Parathyroid adenoma (tissue), 2 donors: ENCODE measurements around the gene CCDC159.

Experiments
- H2AFZ ChIP-seq: fragments of 300-600 bp; sonication (generic); one replicate; pipeline ENCODE4 v1.7.0; 2017; ENCODE audit warnings: antibody characterized with exemption, mild to moderate bottlenecking
- H3K27ac ChIP-seq: fragments of 300-600 bp; sonication (generic); one replicate; pipeline ENCODE4 v1.7.0; 2017
- H3K27me3 ChIP-seq: fragments of 300-600 bp; sonication (generic); one replicate; pipeline ENCODE4 v1.7.0; 2017; ENCODE audit warnings: low read length; ENCODE audit not compliant: control insufficient read depth, insufficient read depth
- H3K36me3 ChIP-seq: fragments of 300-600 bp; sonication (generic); one replicate; pipeline ENCODE4 v1.7.0; 2017; ENCODE audit warnings: low read length; ENCODE audit not compliant: control insufficient read depth, insufficient read depth
- H3K4me1 ChIP-seq: fragments of 300-600 bp; sonication (generic); one replicate; pipeline ENCODE4 v1.7.0; 2017; ENCODE audit warnings: control low read depth
- H3K4me2 ChIP-seq: fragments of 300-600 bp; sonication (generic); one replicate; pipeline ENCODE4 v1.7.0; 2017; ENCODE audit warnings: low read length
- H3K4me3 ChIP-seq: fragments of 300-600 bp; sonication (generic); one replicate; pipeline ENCODE4 v1.7.0; 2017; ENCODE audit warnings: low read depth, low read length
- H3K79me2 ChIP-seq: fragments of 300-600 bp; sonication (generic); one replicate; pipeline ENCODE4 v1.7.0; 2017; ENCODE audit warnings: control low read depth
- H3K9ac ChIP-seq: fragments of 300-600 bp; sonication (generic); one replicate; pipeline ENCODE4 v1.7.0; 2017; ENCODE audit warnings: mild to moderate bottlenecking
- H3K9me3 ChIP-seq: fragments of 300-600 bp; sonication (generic); one replicate; pipeline ENCODE4 v1.7.0; 2017; ENCODE audit warnings: low read length; ENCODE audit not compliant: control insufficient read depth
- TF ChIP-seq, protein P1 (sequence below): fragments of 300-600 bp; sonication (generic); IDR thresholded peaks from one replicate; pipeline ENCODE4 v1.7.0; 2017; ENCODE audit warnings: antibody characterized with exemption, mild to moderate bottlenecking
- donor health status: primary hyperparathyroidism.

The CCDC159 gene, protein sequence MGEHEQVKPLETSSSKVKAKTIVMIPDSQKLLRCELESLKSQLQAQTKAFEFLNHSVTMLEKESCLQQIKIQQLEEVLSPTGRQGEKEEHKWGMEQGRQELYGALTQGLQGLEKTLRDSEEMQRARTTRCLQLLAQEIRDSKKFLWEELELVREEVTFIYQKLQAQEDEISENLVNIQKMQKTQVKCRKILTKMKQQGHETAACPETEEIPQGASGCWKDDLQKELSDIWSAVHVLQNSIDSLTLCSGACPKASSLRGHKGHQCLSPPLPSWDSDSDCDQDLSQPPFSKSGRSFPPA

GRCh38 chr19:11346104-11346940 lies at the start of gene CCDC159, which contains the start of gene TMEM205:
Gene CCDC159, plus strand, starts transcription at chr19:11346519. Its CDS starts 88 bp downstream, at chr19:11346607.
Gene TMEM205, minus strand, starts transcription at chr19:11346268. Its CDS starts 649 bp downstream, at chr19:11345619.
- H3K27ac ChIP-seq, result peak within 1 kb of the TSS; percentile 70
- peaks cover 19% of the 10 kb centered on the region for H3K4me1 ChIP-seq
- no peaks in the 10 kb centered on the region for H3K27me3 ChIP-seq
- no peak within 1 kb of the TSS for H3K9ac ChIP-seq
- no peaks in the 10 kb centered on the region for H3K9me3 ChIP-seq
- H2AFZ ChIP-seq, result peak within 1 kb of the TSS; percentile 91
- TF ChIP-seq, protein P1, sequence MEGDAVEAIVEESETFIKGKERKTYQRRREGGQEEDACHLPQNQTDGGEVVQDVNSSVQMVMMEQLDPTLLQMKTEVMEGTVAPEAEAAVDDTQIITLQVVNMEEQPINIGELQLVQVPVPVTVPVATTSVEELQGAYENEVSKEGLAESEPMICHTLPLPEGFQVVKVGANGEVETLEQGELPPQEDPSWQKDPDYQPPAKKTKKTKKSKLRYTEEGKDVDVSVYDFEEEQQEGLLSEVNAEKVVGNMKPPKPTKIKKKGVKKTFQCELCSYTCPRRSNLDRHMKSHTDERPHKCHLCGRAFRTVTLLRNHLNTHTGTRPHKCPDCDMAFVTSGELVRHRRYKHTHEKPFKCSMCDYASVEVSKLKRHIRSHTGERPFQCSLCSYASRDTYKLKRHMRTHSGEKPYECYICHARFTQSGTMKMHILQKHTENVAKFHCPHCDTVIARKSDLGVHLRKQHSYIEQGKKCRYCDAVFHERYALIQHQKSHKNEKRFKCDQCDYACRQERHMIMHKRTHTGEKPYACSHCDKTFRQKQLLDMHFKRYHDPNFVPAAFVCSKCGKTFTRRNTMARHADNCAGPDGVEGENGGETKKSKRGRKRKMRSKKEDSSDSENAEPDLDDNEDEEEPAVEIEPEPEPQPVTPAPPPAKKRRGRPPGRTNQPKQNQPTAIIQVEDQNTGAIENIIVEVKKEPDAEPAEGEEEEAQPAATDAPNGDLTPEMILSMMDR, result no peak
- no peaks in the 10 kb centered on the region for H3K36me3 ChIP-seq
- peak within 1 kb of the TSS; percentile 97 for H3K4me3 ChIP-seq
- peak within 1 kb of the TSS; percentile 97 for H3K4me2 ChIP-seq
- no peaks in the 10 kb centered on the region for H3K79me2 ChIP-seq

DNA sequence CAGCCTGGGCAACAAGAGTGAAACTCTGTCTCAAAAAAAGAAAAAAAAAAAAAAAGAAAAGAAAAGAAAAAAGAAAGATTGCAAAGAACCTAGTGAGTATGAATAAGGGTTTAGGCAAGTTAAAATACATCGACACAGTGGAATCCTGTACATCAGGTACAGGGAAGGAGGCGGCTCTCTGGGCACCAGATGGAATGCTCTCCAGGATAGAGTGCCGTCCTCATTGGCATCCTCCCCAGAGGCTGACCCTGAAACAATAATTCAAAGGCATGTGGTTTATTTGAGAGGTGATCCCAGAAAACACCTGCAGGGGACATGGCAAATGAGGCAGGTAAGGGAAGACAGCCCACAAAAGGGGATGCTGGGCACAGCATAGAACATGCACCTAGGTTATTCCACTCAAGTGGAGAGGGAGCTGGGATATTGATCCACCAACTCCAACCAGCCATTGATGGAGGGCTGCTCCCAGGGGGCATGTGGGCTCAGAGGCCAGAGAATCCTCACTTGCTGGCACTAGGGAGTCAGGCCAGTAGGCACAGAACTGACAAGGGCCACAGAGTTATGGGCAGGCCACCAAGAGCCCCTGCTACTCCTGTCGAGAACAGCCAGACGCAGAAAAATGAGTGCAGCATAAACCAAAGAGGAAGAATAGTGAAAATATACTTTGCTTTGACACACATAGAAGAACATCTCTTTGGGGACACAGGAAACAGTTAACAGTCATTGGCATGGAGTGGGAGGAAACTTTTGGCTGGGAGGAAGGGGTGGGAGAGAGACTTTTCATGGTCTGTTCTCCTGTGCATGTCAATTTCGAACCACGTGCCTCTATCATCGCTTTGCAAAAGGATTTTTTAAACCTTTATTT lies 46.1 kb upstream of the CCDC159 start:
- Histone ChIP-seq H3K9ac (no peak overlapping the region), H3K4me3 (no peak overlapping the region), H2AFZ (no peak overlapping the region), H3K4me2 (no peak overlapping the region), H3K79me2 (no peaks in the 10 kb centered on the region), H3K4me1 (no peaks in the 10 kb centered on the region), H3K27ac (no peak overlapping the region), H3K27me3 (no peaks in the 10 kb centered on the region), H3K36me3 (no peaks in the 10 kb centered on the region), H3K9me3 (no peaks in the 10 kb centered on the region)
- TF ChIP-seq, protein P1, result no peak

GRCh38 chr19:11300811-11301120 lies 45.6 kb upstream of the CCDC159 start:
- no peak overlapping the region for H3K27ac ChIP-seq
- no peaks in the 10 kb centered on the region for H3K9me3 ChIP-seq
- H3K79me2 ChIP-seq, result no peaks in the 10 kb centered on the region
- H3K27me3 ChIP-seq, result no peaks in the 10 kb centered on the region
- TF ChIP-seq, protein P1, result no peak
- H3K4me3 ChIP-seq, result no peak overlapping the region
- H3K9ac ChIP-seq, result no peak overlapping the region
- H3K4me2 ChIP-seq, result no peak overlapping the region
- no peaks in the 10 kb centered on the region for H3K36me3 ChIP-seq
- H3K4me1 ChIP-seq, result no peaks in the 10 kb centered on the region
- H2AFZ ChIP-seq, result no peak overlapping the region

GRCh38 chr19:11304936-11305335 lies 41.4 kb upstream of the CCDC159 start:
- Histone ChIP-seq H3K4me1 (no peaks in the 10 kb centered on the region), H3K36me3 (no peaks in the 10 kb centered on the region), H3K4me2 (no peak overlapping the region), H3K9ac (no peak overlapping the region), H2AFZ (no peak overlapping the region), H3K27ac (no peak overlapping the region), H3K9me3 (no peaks in the 10 kb centered on the region), H3K27me3 (no peaks in the 10 kb centered on the region), H3K4me3 (no peak overlapping the region), H3K79me2 (no peaks in the 10 kb centered on the region)
- TF ChIP-seq, protein P1, result no peak
